Spleen (tissue), 11 donors: Measurements from ENCODE around the gene ANKFY1. TPM values are rescaled to one million over a fixed set of nuclear protein-coding genes. Genes with fewer than 3 reads are reported as not detected.

Experiments used
- DNase-seq: peaks from one replicate; pipeline ENCODE4 v3.0.0-alpha.2; 2020
- H3K27ac ChIP-seq, 8 donors: fragments of 200-600 bp; sonication (generic) in 7 of 8; 1 replicate in 4 of 8; 2 replicates in 4 of 8; pipeline versions ENCODE4 v1.5.0 to v1.8.0; 2016 to 2021; ENCODE audit warnings: inconsistent platforms in 4 of 8, mild to moderate bottlenecking in 4 of 8, moderate library complexity in 1 of 8
- H3K27me3 ChIP-seq, 7 donors: fragments of 200-600 bp; sonication (generic) in 6 of 7; replicated peaks in 1 of 7; 1 replicate in 4 of 7; 2 replicates in 3 of 7; pipeline versions ENCODE4 v1.5.0 to v1.8.0; 2016 to 2021; ENCODE audit warnings: inconsistent platforms in 3 of 7, mild to moderate bottlenecking in 1 of 7
- H3K36me3 ChIP-seq, 6 donors: fragments of 200-600 bp; sonication (generic) in 5 of 6; 1 replicate in 4 of 6; 2 replicates in 2 of 6; pipeline versions ENCODE4 v1.5.0 to v1.8.0; 2016 to 2021; ENCODE audit warnings: inconsistent platforms in 2 of 6
- H3K4me1 ChIP-seq, 6 donors: fragments of 200-600 bp; sonication (generic) in 5 of 6; 1 replicate in 3 of 6; 2 replicates in 3 of 6; pipeline versions ENCODE4 v1.5.0 to v1.8.0; 2016 to 2021; ENCODE audit warnings: inconsistent platforms in 3 of 6
- H3K4me3 ChIP-seq, 8 donors: fragments of 200-600 bp; sonication (generic) in 7 of 8; 1 replicate in 4 of 8; 2 replicates in 4 of 8; pipeline versions ENCODE4 v1.5.0 to v1.8.0; 2016 to 2021; ENCODE audit warnings: inconsistent platforms in 4 of 8, mild to moderate bottlenecking in 4 of 8, moderate library complexity in 2 of 8
- H3K9me3 ChIP-seq, 8 donors: fragments of 200-600 bp; sonication (generic) in 7 of 8; 1 replicate in 4 of 8; 2 replicates in 4 of 8; pipeline versions ENCODE4 v1.5.0 to v1.8.0; 2016 to 2021; ENCODE audit warnings: inconsistent platforms in 4 of 8
- POLR2A ChIP-seq, 3 donors: fragments of 450-650 bp; IDR thresholded peaks; one replicate each; pipeline ENCODE4 v1.5.1; 2017; ENCODE audit warnings: antibody characterized with exemption in 3 of 3, mild to moderate bottlenecking in 1 of 3
- POLR2AphosphoS5 ChIP-seq, 3 donors: sonication (generic); formaldehyde crosslinking; IDR thresholded peaks; one replicate each; pipeline ENCODE4 v1.5.1; 2017; ENCODE audit warnings: antibody characterized with exemption in 3 of 3
- WGBS, 5 donors: extraction: QIAGEN DNeasy Blood & Tissue Kit in 3 of 5; methylation state at CpG; one replicate each; pipeline versions ENCODE4 v1.1.5 to v1.1.7; 2013 to 2018; 5-methylcytosine and 5-hydroxymethylcytosine counted together
- intact Hi-C: fragments of 100-400 bp; cut with DNase I; formaldehyde crosslinking; loops from one replicate; pipeline ENCODE4 v1.15.0; 2023; ENCODE audit warnings: low total_unique reads
- polyA plus RNA-seq, 3 donors: library from polyadenylated mRNA; stranded (reverse); fragments of 200-250 nt; gene quantifications; one replicate each; pipeline ENCODE4 v1.2.1, GENCODE V29; 2013
- total RNA-seq, 7 donors: library from RNA; depleted of rRNA in 3 of 7; stranded (reverse); fragments of >200 nt in 3 of 7; fragmentation: NEBNext Ultra II Directional in 4 of 7; extraction: Animal tissue kit (Norgen Biotek cat#: 25700) in 4 of 7; gene quantifications; one replicate each; pipeline versions ENCODE4 v1.1.0 to v1.2.1, GENCODE V29; 2016 to 2021
- TF ChIP-seq, protein P1 (sequence below), 11 experiments: fragments of 200-600 bp in 7 of 11; fragments of 450-650 bp in 4 of 11; sonication (generic) in 4 of 11; IDR thresholded peaks in 8 of 11; conservative IDR thresholded peaks in 3 of 11; 1 replicate in 7 of 11; 2 replicates in 4 of 11; pipeline versions ENCODE4 v1.4.0 to v1.8.0; 2016 to 2021; ENCODE audit warnings: antibody characterized with exemption in 11 of 11, inconsistent platforms in 4 of 11, mild to moderate bottlenecking in 1 of 11
- donor health status: healthy with polysubstance abuse.
- donor health status: DM: no; HTN: no; CAD: no; lungs with moderate emphysema.
- donor health status: DM: no; HTN: no; CAD: no.
- donor health status: Bipolar disorder and iron deficiency.
- donor health status: healthy.
- donor health status: DM: no; HTN: no; CAD: no.
- donor health status: DM: yes; HTN: yes; CAD: no.

ANKFY1 gene
- total and polyA plus RNA-seq, 10 donors: 6.1 to 81.5 (median 51.7) TPM

DNA sequence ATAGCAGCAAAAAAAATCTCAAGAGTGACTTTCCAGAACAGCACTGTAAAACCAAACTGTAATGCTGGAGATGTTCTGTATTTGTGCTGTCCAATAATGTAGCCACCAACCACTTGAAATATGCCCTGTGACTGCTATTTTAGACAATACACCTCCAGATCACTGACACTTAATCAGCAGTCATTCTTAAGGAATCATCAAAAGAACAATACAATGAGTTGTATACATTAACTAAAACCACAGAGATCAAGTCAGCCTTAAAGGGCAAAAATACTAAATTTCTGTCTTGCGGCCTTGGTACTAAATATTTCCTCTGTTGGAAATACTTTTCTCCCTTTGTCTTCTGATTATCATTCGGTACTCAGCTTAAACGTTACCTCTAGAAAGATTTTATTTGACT is 33.6 kb upstream of the ANKFY1 start:
- H3K4me3 ChIP-seq: no peak overlapping the region
- no peaks in the 10 kb centered on the region for H3K27me3 ChIP-seq
- WGBS, 5 donors: 70 to 86% (median 77%) methylated on average over 3 of the region's 3 CpGs
- TF ChIP-seq, protein P1, sequence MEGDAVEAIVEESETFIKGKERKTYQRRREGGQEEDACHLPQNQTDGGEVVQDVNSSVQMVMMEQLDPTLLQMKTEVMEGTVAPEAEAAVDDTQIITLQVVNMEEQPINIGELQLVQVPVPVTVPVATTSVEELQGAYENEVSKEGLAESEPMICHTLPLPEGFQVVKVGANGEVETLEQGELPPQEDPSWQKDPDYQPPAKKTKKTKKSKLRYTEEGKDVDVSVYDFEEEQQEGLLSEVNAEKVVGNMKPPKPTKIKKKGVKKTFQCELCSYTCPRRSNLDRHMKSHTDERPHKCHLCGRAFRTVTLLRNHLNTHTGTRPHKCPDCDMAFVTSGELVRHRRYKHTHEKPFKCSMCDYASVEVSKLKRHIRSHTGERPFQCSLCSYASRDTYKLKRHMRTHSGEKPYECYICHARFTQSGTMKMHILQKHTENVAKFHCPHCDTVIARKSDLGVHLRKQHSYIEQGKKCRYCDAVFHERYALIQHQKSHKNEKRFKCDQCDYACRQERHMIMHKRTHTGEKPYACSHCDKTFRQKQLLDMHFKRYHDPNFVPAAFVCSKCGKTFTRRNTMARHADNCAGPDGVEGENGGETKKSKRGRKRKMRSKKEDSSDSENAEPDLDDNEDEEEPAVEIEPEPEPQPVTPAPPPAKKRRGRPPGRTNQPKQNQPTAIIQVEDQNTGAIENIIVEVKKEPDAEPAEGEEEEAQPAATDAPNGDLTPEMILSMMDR (IDR thresholded peaks at IDR 0.05 in 8 of 11, conservative IDR thresholded peaks at IDR 0.05 in 3 of 11): no peak
- TF ChIP-seq POLR2AphosphoS5 (IDR thresholded peaks at IDR 0.05) (no peak), POLR2A (IDR thresholded peaks at IDR 0.05) (no peak)
- H3K9me3 ChIP-seq: no peaks in the 10 kb centered on the region
- intact Hi-C loops: no loop called here
- peaks cover 0 to 30% (median 2%) of the 10 kb centered on the region in 6 donors for H3K4me1 ChIP-seq
- H3K27ac ChIP-seq: no peak overlapping the region
- no peak for DNase-seq
- H3K36me3 ChIP-seq: peaks cover 0 to 50% (median 19%) of the 10 kb centered on the region in 6 donors

DNA sequence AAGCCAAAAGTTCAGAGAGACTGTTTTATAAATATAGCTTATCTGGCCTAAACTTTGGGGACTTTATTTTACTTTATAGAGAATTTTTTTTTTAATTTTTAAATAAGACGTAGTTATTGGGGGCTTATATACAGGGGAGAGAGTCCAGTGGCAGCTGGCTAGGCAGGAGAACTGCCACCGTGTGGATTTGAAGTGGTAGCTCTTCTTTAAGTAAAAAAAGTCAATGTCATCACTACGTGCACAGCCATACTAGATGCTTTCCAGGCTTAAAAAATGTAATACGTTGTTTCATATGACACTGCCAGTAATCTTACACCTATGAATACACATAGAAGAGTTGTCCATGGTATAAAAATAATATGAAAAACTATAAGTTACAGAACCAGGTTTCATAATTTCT is 31.9 kb upstream of the ANKFY1 start:
- Histone ChIP-seq H3K9me3 (no peaks in the 10 kb centered on the region), H3K27ac (no peak overlapping the region), H3K36me3 (peaks cover 0 to 47% (median 18%) of the 10 kb centered on the region in 6 donors), H3K4me1 (peaks cover 0 to 30% (median 2%) of the 10 kb centered on the region in 6 donors), H3K27me3 (no peaks in the 10 kb centered on the region), H3K4me3 (no peak overlapping the region)
- no peak for DNase-seq
- TF ChIP-seq POLR2A (IDR thresholded peaks at IDR 0.05) (no peak), POLR2AphosphoS5 (IDR thresholded peaks at IDR 0.05) (no peak)
- TF ChIP-seq, protein P1 (IDR thresholded peaks at IDR 0.05 in 8 of 11, conservative IDR thresholded peaks at IDR 0.05 in 3 of 11): no peak
- intact Hi-C loops: no loop called here
- WGBS, 5 donors: 65 to 77% (median 67%) methylated on average over 4 of the region's 4 CpGs

DNA sequence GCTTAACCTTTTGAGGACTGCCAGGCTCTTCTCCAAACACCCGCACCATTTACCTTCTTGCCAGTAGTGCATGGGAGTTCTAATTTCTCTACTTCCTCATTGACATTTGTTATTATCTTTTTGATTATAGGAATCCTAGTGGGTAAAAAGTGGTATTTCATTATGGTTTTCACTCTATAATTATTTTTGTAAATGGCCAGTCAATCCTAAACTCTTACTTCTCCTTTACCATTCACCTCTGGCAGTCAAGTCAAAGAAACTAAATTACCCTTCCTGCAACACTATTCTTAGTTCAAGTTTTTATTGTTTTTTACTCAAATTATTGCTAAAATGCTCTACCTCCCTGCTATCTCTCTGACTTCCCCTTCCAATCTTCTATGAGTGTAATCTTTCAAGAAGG is 29.8 kb upstream of the ANKFY1 start:
- Histone ChIP-seq H3K27me3 (no peaks in the 10 kb centered on the region), H3K36me3 (peaks cover 0 to 65% (median 30%) of the 10 kb centered on the region in 6 donors), H3K4me3 (no peak overlapping the region), H3K9me3 (no peaks in the 10 kb centered on the region), H3K4me1 (peaks cover 0 to 30% (median 2%) of the 10 kb centered on the region in 6 donors), H3K27ac (no peak overlapping the region)
- WGBS, 5 donors: 63 to 90% (median 82%) methylated on average over 1 of the region's 1 CpG
- intact Hi-C loops: no loop called here
- DNase-seq: no peak
- TF ChIP-seq POLR2A (IDR thresholded peaks at IDR 0.05) (no peak), POLR2AphosphoS5 (IDR thresholded peaks at IDR 0.05) (no peak)
- TF ChIP-seq, protein P1 (IDR thresholded peaks at IDR 0.05 in 8 of 11, conservative IDR thresholded peaks at IDR 0.05 in 3 of 11): no peak

DNA sequence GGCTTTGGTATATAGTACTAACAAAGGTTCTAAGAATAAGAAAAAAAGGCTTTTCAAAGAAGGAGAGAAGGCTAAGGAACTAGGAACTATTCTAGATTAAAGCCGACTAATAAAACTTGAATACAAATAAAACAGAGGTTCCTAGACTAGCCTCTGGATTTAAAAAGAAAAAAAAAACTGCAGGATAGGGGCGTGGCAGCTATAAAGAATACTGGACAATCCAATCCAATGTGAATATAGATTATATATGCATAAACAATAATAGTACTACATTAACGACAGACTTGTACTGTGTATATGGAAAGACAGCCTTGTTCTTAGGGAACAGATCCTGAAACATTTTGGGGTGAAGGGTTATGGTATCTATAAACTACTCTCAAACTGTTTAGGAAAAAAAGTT is 23.9 kb upstream of the ANKFY1 start:
- H3K36me3 ChIP-seq: peaks cover 0 to 86% (median 38%) of the 10 kb centered on the region in 6 donors
- no peaks in the 10 kb centered on the region for H3K27me3 ChIP-seq
- no peak overlapping the region for H3K4me3 ChIP-seq
- intact Hi-C loops: no loop called here
- no peaks in the 10 kb centered on the region for H3K4me1 ChIP-seq
- no peak for DNase-seq
- TF ChIP-seq, protein P1 (IDR thresholded peaks at IDR 0.05 in 8 of 11, conservative IDR thresholded peaks at IDR 0.05 in 3 of 11): no peak
- TF ChIP-seq POLR2AphosphoS5 (IDR thresholded peaks at IDR 0.05) (no peak), POLR2A (IDR thresholded peaks at IDR 0.05) (no peak)
- 94 to 100% (median 96%) methylated on average over 3 of the region's 3 CpGs for WGBS, 5 donors
- no peaks in the 10 kb centered on the region for H3K9me3 ChIP-seq
- H3K27ac ChIP-seq: no peak overlapping the region
